Transverse colon (tissue), 4 donors: ENCODE measurements around the gene AGT.

Source experiments
- EP300 ChIP-seq: sonication (generic); formaldehyde crosslinking; IDR thresholded peaks from one replicate; pipeline ENCODE4 v1.6.1; 2017; ENCODE audit warnings: antibody characterized with exemption, low read depth
- POLR2A ChIP-seq: fragments of 450-650 bp; IDR thresholded peaks from one replicate; pipeline ENCODE4 v1.6.1; 2016; ENCODE audit warnings: antibody characterized with exemption, mild to moderate bottlenecking, moderate library complexity
- POLR2AphosphoS5 ChIP-seq, 3 donors: sonication (generic); formaldehyde crosslinking; IDR thresholded peaks; one replicate each; pipeline ENCODE4 v1.6.1; 2016; ENCODE audit warnings: antibody characterized with exemption in 3 of 3
- TF ChIP-seq, protein P1 (sequence below), 5 experiments: fragments of 200-600 bp in 3 of 5; fragments of 450-650 bp in 2 of 5; sonication (generic) in 3 of 5; IDR thresholded peaks; 1 replicate in 2 of 5; 2 replicates in 3 of 5; pipeline ENCODE4 v1.5.1; 2016 to 2017; ENCODE audit warnings: antibody characterized with exemption in 5 of 5, inconsistent platforms in 3 of 5, mild to moderate bottlenecking in 2 of 5, moderate library complexity in 1 of 5

DNA sequence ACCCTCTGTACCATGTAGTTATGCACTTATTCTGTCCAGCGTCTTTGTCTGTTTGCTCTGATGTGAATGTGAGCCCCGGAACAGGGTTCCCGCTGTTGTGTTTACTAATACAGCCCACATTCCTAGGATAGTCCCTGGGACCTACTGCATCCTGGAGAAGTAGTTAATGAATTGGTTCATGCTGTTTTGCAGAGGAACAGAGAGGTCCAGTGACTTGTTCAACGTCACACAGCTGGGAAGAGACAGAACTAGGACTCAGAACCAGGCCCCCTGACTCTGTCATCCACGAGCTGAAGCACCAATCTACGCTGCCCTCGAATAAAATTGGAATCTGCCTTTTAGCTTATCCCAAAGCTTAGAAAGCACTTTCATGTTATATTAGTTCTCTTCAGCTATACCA lies 784 bp downstream of the AGT start:
- TF ChIP-seq, protein P1, sequence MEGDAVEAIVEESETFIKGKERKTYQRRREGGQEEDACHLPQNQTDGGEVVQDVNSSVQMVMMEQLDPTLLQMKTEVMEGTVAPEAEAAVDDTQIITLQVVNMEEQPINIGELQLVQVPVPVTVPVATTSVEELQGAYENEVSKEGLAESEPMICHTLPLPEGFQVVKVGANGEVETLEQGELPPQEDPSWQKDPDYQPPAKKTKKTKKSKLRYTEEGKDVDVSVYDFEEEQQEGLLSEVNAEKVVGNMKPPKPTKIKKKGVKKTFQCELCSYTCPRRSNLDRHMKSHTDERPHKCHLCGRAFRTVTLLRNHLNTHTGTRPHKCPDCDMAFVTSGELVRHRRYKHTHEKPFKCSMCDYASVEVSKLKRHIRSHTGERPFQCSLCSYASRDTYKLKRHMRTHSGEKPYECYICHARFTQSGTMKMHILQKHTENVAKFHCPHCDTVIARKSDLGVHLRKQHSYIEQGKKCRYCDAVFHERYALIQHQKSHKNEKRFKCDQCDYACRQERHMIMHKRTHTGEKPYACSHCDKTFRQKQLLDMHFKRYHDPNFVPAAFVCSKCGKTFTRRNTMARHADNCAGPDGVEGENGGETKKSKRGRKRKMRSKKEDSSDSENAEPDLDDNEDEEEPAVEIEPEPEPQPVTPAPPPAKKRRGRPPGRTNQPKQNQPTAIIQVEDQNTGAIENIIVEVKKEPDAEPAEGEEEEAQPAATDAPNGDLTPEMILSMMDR (IDR thresholded peaks at IDR 0.05) = no peak
- TF ChIP-seq POLR2AphosphoS5 (IDR thresholded peaks at IDR 0.05) (no peak), EP300 (no peak), POLR2A (no peak)
